Measurements from ENCODE around the gene CDK5. TPM values are rescaled to one million over a fixed set of nuclear protein-coding genes. Genes with fewer than 3 reads are reported as not detected.
A peak's percentile ranks its signal among the peaks of the same experiment; 100 is the strongest.

CDK5 gene
- total and polyA plus RNA-seq, 2 of the 13 experiments (the other 11 are each of a cell fraction or from before 2014, with no cell fraction given): 16.4 to 21.3 TPM

- TF ChIP-seq ZNF740 (CRISPR knock-in tag; IDR thresholded peaks at IDR 0.05): 0 out of 2 replicates have a peak, but pooled peaks have one; percentile 37
- no peak for TF ChIP-seq ZNF530 (CRISPR knock-in tag; IDR thresholded peaks at IDR 0.05; ENCODE audit: low read depth)
- TF ChIP-seq MXD1 (CRISPR knock-in tag; IDR thresholded peaks at IDR 0.05): no peak
- TF ChIP-seq ZBTB44 (CRISPR knock-in tag; IDR thresholded peaks at IDR 0.05): no peak
- no peak; the same call in 1 of the 2 replicates for TF ChIP-seq KDM5B (CRISPR knock-in tag; IDR thresholded peaks at IDR 0.05; ENCODE audit: borderline replicate concordance)
- no peak for TF ChIP-seq HES4 (CRISPR knock-in tag; IDR thresholded peaks at IDR 0.05; ENCODE audit: borderline replicate concordance)
- no peak for TF ChIP-seq ZSCAN12 (CRISPR knock-in tag; IDR thresholded peaks at IDR 0.05)
- no peak for TF ChIP-seq ZBTB46 (CRISPR knock-in tag; IDR thresholded peaks at IDR 0.05; ENCODE audit: borderline replicate concordance)
- peak; percentile 55; the same call in 1 of the 2 replicates for TF ChIP-seq ZNF335 (CRISPR knock-in tag; IDR thresholded peaks at IDR 0.05)
- TF ChIP-seq TFDP1 (CRISPR knock-in tag; IDR thresholded peaks at IDR 0.05; ENCODE audit: borderline replicate concordance): peak; percentile 61; the same call in 1 of the 2 replicates
- TF ChIP-seq SP1 (IDR thresholded peaks at IDR 0.05): no peak
- TF ChIP-seq SP1 (CRISPR knock-in tag; IDR thresholded peaks at IDR 0.05): 0 out of 2 replicates have a peak, but pooled peaks have one; percentile 24
- TF ChIP-seq ZNF337 (CRISPR knock-in tag; IDR thresholded peaks at IDR 0.05; ENCODE audit: borderline replicate concordance, low read depth): no peak
- TF ChIP-seq PHB2 (IDR thresholded peaks at IDR 0.05; ENCODE audit: partially characterized antibody): no peak
- TF ChIP-seq ZBTB20 (CRISPR knock-in tag; IDR thresholded peaks at IDR 0.05; ENCODE audit: borderline replicate concordance, low read depth): 0 out of 2 replicates have a peak, but pooled peaks have one; percentile 57
- TF ChIP-seq ZNF710 (CRISPR knock-in tag; IDR thresholded peaks at IDR 0.05; ENCODE audit: borderline replicate concordance): no peak
- TF ChIP-seq ZNF274 (CRISPR knock-in tag; IDR thresholded peaks at IDR 0.05): no peak; the same call in 1 of the 2 replicates
- no peak for TF ChIP-seq EHMT2 (IDR thresholded peaks at IDR 0.05; ENCODE audit: borderline replicate concordance, low read depth, low read length)
- TF ChIP-seq ZNF567 (CRISPR knock-in tag; IDR thresholded peaks at IDR 0.05; ENCODE audit: borderline replicate concordance): no peak
- TF ChIP-seq ZNF670 (CRISPR knock-in tag; IDR thresholded peaks at IDR 0.05; ENCODE audit: borderline replicate concordance): no peak
Measured at GRCh38 chr7:151008511-151009323, 49.0 kb downstream of the CDK5 start (continued).

All from HepG2 (cell line).